HG03342 (cell line): Measurements from ENCODE around the gene OPRL1.

ENCODE experiments used
- ATAC-seq: cut with Tn5 transposase; IDR thresholded peaks from one replicate; pipeline ENCODE4 v1.9.1; 2021; ENCODE audit warnings: mild to moderate bottlenecking, moderate library complexity; ENCODE audit not compliant: unreplicated experiment

OPRL1 gene

DNA sequence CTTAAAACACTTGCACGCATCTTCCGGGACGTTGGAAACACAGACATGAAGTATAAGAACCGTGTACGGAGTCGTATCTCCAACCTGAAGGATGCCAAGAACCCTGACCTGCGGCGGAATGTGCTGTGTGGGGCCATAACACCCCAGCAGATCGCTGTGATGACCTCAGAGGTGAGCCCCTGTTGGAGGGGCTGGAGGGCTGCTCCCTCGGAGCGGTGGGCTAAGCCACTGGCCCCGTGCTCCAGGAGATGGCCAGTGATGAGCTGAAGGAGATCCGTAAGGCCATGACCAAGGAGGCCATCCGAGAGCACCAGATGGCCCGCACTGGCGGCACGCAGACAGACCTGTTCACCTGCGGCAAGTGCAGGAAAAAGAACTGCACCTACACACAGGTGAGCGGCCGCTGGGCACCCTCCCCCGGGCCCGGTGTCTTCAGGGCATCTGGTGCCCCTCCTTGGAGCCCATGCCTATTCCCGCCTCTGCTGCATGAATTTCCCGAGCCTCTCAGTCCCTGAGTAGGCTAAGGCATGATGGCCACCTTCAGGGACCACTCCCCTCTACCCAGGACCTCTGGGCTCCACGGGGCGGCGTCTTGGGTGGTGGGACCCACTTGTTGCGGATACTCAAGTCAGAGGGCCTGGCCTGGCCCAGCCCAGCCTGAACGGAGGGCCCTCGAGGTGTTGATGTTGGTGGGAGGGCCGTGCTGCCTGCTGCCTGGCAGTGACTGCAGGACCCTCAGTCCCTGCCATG lies 9.5 kb upstream of the OPRL1 start:
- no peak for ATAC-seq

DNA sequence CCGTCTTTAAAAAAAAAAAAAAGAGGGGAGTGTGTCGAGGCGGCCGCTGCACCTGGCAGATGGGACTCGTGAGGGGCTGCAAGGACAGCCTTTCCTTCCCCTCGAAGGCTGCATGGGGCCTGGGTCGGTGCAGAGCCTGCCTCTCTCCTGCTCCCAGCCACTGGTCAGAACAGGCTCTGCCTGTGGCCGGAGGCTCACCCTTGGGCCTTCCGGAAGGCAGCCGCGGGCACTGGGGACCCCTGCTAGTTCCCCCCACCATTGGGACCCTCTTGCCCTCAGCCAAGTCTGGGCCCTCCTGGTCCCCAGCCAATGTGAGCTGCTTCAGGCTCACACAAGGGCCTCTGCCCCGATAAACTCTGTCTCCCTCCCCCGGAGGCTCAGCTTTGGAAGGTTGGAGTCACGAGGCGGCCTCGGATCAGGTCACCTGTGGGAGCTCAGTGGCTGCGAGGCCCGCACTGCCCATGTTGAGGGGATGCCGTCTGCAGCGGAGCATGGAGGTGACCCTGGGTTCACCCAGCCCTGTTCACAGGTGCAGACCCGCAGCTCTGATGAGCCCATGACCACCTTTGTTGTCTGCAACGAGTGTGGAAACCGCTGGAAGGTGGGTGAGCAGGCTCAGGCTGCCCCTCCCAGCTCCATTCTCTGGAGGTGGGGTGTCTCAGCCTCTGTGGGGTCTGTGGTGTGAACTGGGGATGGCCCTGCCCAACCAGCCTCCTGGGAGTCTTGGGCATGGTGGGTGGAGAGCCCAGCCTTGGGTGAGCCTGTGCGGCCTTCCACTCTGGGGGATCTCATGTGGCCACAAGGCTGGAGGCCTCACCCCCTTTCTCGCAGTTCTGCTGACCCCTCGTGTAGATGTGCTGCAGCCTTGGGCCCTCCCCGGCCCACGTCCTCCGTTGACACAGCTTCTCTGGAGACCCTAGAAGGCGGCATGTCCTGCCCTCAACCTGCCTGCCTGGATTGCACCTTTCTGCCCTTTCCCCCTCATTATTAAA lies 8.2 kb upstream of the OPRL1 start:
- ATAC-seq = no peak

DNA sequence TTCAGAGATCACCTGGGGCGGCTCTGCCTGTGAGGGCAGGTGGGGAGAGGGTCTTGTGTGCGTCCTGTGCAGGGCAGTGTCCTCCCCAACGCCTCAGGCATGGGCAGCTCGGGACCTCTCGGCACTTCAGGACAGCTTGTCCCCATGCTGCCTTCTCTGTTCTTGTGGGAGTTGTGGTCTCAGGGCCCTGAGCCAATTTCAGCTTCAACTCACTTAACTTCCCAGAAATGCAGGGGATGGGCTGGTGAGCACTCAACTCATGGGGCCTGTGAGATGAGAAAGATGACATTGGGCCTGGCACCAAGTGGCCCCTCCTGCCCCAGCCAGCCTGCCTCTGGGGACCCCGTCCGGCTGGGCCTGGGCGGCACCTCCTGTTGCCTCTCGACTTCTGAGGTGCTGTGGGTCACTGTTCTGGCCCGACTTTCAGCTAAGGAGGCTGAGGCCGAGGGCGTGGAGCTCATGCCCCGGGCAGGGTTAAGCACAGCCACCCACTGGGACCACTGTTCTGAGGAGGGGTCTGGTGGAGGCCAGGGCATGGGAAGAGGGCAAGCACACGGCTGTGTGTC lies 7.3 kb upstream of the OPRL1 start:
- no peak for ATAC-seq

GRCh38 chr20:64073476-64074183 lies 6.3 kb upstream of the OPRL1 start:
- no peak for ATAC-seq

- ATAC-seq = no peak
Observed at GRCh38 chr20:64074184-64074789, 5.6 kb upstream of the OPRL1 start.

GRCh38 chr20:64074963-64075362 lies 4.9 kb upstream of the OPRL1 start:
- no peak for ATAC-seq

DNA sequence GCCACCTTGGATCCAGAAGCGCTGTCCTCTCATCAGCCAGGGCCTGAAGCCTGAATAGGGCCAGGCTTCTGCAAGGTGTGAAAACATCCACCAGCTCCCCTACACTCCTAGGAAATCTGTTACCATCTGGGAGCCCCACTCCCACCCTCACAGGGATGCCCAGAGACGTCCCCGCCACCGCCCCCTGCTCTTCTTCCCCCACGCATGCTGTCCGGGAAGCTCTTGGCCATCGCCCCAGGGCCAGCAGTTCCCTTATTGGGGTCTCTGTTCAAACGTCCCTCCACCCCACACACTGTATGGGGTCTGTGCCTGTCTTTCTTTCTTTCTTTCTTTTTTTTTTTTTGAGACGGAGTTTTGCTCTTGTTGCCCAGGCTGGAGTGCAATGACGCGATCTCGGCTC lies 4.3 kb upstream of the OPRL1 start:
- ATAC-seq = no peak

- ATAC-seq = no peak
Observed at GRCh38 chr20:64076061-64076997, 3.6 kb upstream of the OPRL1 start.

DNA sequence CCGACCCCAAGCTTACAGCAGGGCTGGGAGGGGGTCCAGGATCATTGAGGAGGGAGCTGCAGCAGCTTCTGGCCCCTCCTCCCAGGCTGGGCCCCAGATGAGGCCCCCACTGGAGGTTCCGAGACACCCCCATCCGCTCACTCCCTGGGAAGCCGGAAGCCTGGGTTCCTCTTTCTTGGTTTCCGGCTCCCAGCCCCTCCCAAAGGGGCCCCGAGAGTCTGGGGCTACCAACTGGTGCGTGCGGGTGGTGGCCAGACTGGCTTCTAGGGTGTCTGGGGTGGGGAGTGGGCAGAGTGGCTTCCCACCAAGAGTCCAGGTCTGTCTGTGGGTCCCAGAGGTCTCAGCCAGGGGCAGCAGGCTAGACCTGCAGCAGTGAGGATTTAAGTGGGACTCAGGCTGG lies 2.8 kb upstream of the OPRL1 start:
- ATAC-seq = no peak

- ATAC-seq = no peak
Observed at GRCh38 chr20:64077541-64077875, 2.4 kb upstream of the OPRL1 start.

DNA sequence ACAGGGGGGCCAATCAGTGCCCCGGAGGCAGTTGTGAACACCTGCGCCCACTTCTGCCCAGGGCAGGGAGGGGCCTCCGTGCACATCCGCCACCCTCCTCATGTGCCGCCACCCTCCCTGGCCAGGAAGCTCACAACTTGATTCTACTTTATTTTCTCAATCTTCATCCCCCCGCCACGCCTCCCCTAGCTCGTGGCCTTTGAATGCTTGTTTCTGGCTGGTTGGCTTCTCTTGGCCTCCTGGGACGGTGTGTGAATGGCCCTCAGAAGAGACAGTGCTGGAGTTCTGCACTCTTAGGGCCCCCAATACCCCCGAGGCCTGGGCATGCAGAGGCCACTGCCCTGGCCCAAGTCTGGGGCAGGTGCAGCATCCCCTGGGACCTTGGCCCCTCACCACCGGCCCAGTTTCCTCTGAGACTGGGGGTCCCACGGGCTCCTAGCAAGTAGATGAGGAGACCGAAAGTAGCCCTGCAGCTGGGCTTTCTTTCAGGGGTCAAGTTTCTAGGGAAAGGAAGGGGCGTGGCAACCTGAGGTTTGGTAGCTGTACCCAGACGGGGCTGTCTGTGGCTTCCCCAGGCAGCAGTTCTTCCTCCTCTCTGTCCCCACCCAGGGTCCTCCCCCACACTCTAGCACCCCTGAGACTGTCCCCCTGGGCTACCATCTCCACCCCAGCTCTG lies 1.9 kb upstream of the OPRL1 start:
- ATAC-seq = no peak

GRCh38 chr20:64078934-64079272 lies 979 bp upstream of the OPRL1 start:
- ATAC-seq = no peak

GRCh38 chr20:64079273-64080012 lies 439 bp upstream of the OPRL1 start, which contains the start of gene RGS19:
TSS of gene RGS19 (minus strand) at chr20:64079518. CDS start at chr20:64076886, 2,632 bp downstream.
- peak; percentile 45 for ATAC-seq

DNA sequence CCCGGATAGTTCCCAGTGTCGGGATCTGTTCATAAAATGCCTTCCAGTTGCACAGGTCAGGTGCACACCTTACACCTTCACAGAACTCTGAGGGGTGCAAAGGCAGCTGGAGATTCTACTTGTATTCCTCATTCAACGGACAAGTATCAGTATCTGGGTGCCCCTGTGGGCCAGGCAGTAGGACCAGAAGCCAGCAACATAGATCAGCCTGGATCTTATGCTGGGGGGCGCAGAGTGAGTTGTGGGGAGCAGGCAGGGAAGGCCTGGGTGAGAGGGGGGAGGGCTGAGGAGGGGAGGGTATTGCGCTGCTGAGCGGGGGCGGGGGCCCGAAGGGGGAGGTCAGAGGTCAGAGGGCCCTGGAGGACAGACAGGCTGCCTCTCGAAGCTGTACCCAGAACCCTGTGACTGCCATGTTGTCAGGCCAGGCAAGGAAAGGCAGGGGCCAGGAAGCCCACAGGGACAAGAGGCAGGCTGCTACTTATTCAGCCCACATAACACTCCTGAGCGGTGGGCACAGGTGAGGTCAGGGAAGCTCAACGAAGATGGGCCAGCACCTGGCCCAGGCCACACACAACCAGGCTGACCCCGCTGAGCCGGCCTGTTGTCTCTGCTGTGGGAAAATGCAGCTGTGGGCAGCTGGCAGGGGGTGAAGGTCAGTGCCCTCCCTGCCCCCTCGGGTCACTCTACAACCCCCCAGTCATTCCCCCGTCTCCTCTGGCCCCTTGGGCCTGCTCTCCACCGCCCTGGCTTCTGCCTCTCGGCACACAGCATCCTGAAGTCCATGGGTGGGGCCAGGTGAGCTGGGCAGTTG lies 1.1 kb downstream of the OPRL1 start:
- no peak for ATAC-seq

GRCh38 chr20:64081624-64081964 lies 1.7 kb downstream of the OPRL1 start:
- no peak for ATAC-seq

DNA sequence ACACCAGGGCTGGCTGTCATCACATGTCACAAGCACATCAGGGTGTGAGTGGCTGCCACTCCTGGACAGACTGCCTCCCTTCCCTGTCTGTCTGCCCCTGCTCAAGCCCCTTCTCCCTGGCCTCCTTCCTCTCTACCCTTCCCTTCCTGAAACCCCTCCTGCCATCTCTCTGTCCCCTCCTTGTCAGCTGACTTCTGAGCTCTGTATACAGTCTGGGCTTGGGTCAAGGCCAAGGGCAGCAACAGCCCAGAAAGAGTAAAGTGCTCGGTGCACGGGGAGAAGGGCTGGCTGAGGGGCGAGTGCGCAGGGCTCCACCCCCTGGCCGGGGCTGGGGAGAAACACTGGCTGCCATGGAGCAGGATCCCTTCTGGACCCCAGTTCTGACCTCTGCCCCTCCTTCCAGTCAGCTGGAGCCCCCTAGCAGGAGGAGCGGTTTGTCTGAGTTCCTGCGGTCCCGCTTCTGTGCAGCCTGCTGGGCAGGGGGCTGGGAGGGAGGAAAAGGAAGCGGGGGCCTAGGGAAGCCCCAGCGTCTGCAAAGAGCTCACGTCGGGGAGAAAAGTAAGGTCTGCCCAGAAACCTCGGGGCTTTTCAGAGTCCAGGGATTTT lies 2.3 kb downstream of the OPRL1 start:
- no peak for ATAC-seq

- no peak for ATAC-seq
Observed at GRCh38 chr20:64082820-64083377, 3.0 kb downstream of the OPRL1 start.
